ENCODE measurements around the gene GOLGA6D. TPM values are rescaled to one million over a fixed set of nuclear protein-coding genes. Genes with fewer than 3 reads are reported as not detected.

GOLGA6D gene
- total and polyA plus RNA-seq, 2 donors (not counting 1 experiment from before 2014, with no cell fraction given): not detected

DNA sequence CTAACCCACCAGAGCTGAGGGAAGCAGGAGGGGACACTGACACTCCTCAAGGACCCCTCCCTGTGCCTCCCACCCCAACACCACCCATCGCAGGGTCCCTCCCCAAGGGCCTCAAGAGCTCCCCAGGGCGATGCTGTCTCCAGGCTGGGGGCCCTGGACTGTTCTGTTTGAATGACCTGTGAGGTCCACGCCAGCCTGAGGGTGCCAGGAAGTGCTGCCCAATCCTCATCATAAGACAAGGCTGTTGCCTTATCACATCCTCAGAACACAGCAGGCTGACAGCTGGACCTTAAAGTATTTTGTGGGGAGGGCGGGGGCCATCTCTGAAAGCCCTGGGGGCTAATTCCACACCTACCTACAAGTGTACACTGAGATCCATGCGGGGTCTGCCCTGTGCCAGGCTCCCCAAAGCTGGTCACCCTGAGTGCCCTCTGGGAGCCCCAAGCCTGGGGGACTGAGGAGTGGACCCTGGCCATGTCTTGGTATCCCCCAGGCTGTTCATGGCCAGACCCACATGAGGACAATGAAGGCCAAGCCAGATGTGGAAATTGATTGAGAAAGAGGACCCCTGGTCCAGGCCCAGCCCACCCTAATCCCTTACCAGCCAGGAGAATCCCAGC lies 48.3 kb upstream of the GOLGA6D start:
- Histone ChIP-seq H3K27me3 (replicated peaks in 1 of 4; ENCODE audit: control extremely low read depth in 1 of 4, control insufficient read depth in 3 of 4, insufficient read depth in 4 of 4, low read length in 3 of 4) (peaks cover 0 to 13% (median 4%) of the 10 kb centered on the region in 4 experiments), H3K9me3 (ENCODE audit: control extremely low read depth in 1 of 3, control insufficient read depth in 2 of 3, insufficient read depth in 1 of 3, low read length in 2 of 3) (peaks cover 0 to 7% (median 0%) of the 10 kb centered on the region in 3 donors), H3K36me3 (replicated peaks in 1 of 2; ENCODE audit: control extremely low read depth in 1 of 2, control insufficient read depth in 1 of 2, extremely low read depth in 1 of 2, insufficient read depth in 2 of 2, low read length in 1 of 2) (no peaks in the 10 kb centered on the region), H3K79me2 (ENCODE audit: control insufficient read depth, insufficient read depth, low read length) (no peaks in the 10 kb centered on the region), H4K20me1 (ENCODE audit: control insufficient read depth, insufficient read depth, low read length, poor library complexity, severe bottlenecking) (no peaks in the 10 kb centered on the region), H3K4me3 (ENCODE audit: control extremely low read depth in 1 of 5, extremely low read depth in 1 of 5, insufficient read depth in 1 of 5, low read depth in 2 of 5, low read length in 4 of 5) (no peak overlapping the region), H3K9ac (ENCODE audit: low read length) (no peak overlapping the region), H3K4me1 (ENCODE audit: control insufficient read depth in 2 of 2, insufficient read depth in 2 of 2, low read length in 2 of 2) (no peaks in the 10 kb centered on the region), H2AFZ (ENCODE audit: insufficient read depth, low read depth, low read length, poor library complexity, severe bottlenecking) (no peak overlapping the region), H3K4me2 (replicated peaks; ENCODE audit: low read depth, low read length, poor library complexity, severe bottlenecking) (no peak overlapping the region), H3K27ac (ENCODE audit: low read length in 2 of 2) (no peak overlapping the region)
- CTCF ChIA-PET: no interaction called here
- H3K4me3 Mint-ChIP-seq: no peak overlapping the region
- no peak overlapping the region for H3K27ac Mint-ChIP-seq
- peaks cover 25% of the 10 kb centered on the region for H3K27me3 Mint-ChIP-seq
- DNase-seq (no peak), ATAC-seq (ENCODE audit: low read depth) (no peak)
- POLR2A ChIA-PET: no interaction called here
- H3K4me1 Mint-ChIP-seq: no peaks in the 10 kb centered on the region
- intact Hi-C loops (cut with micrococcal nuclease): no loop called here
- no peaks in the 10 kb centered on the region for H3K9me3 Mint-ChIP-seq (ENCODE audit: insufficient read depth)
- TF ChIP-seq, protein P1, sequence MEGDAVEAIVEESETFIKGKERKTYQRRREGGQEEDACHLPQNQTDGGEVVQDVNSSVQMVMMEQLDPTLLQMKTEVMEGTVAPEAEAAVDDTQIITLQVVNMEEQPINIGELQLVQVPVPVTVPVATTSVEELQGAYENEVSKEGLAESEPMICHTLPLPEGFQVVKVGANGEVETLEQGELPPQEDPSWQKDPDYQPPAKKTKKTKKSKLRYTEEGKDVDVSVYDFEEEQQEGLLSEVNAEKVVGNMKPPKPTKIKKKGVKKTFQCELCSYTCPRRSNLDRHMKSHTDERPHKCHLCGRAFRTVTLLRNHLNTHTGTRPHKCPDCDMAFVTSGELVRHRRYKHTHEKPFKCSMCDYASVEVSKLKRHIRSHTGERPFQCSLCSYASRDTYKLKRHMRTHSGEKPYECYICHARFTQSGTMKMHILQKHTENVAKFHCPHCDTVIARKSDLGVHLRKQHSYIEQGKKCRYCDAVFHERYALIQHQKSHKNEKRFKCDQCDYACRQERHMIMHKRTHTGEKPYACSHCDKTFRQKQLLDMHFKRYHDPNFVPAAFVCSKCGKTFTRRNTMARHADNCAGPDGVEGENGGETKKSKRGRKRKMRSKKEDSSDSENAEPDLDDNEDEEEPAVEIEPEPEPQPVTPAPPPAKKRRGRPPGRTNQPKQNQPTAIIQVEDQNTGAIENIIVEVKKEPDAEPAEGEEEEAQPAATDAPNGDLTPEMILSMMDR (IDR thresholded peaks at IDR 0.05): no peak
- TF ChIP-seq EZH2 (IDR thresholded peaks at IDR 0.05; ENCODE audit: borderline replicate concordance, insufficient read depth, low read depth, low read length, poor library complexity, severe bottlenecking): no peak
- WGBS (ENCODE audit: insufficient coverage): 95% methylated on average over 4 of the region's 5 CpGs

DNA sequence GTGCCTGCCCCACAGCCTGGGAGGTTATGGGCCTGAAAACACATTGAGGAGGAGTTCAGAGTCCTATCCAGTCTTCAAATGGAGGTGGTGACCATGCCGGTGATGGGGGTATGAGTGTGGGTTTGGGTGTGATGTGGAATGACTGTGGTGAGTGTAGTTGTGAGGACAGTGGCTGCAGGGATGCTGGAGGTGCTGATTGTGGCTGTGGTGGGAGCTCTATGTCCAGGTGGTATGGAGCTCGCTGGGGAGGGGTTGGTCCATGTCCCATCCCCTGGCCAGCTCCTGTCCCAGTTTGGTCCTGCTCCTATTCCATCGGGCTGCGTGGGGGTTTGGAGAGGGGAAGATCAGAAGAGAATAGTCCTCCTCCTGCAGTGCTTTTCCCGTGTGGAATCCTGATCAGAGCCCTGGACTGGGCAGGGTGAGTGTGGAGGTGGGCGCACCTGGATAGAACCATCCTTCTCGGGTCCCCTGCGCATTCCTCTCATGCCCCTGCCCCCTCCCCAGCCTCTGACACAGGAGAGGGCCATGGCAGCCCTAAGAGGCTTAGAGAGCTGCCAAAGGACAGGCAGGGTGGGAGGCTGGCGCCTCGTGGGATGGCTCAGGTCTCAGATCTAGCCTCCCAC lies 47.5 kb upstream of the GOLGA6D start:
- Histone ChIP-seq H2AFZ (ENCODE audit: insufficient read depth, low read depth, low read length, poor library complexity, severe bottlenecking) (no peak overlapping the region), H4K20me1 (ENCODE audit: control insufficient read depth, insufficient read depth, low read length, poor library complexity, severe bottlenecking) (no peaks in the 10 kb centered on the region), H3K9me3 (ENCODE audit: control extremely low read depth in 1 of 3, control insufficient read depth in 2 of 3, insufficient read depth in 1 of 3, low read length in 2 of 3) (peaks cover 0 to 7% (median 0%) of the 10 kb centered on the region in 3 donors), H3K4me3 (ENCODE audit: control extremely low read depth in 1 of 5, extremely low read depth in 1 of 5, insufficient read depth in 1 of 5, low read depth in 2 of 5, low read length in 4 of 5) (no peak overlapping the region), H3K4me1 (ENCODE audit: control insufficient read depth in 2 of 2, insufficient read depth in 2 of 2, low read length in 2 of 2) (no peaks in the 10 kb centered on the region), H3K27me3 (replicated peaks in 1 of 4; ENCODE audit: control extremely low read depth in 1 of 4, control insufficient read depth in 3 of 4, insufficient read depth in 4 of 4, low read length in 3 of 4) (peaks cover 0 to 13% (median 4%) of the 10 kb centered on the region in 4 experiments), H3K9ac (ENCODE audit: low read length) (no peak overlapping the region), H3K27ac (ENCODE audit: low read length in 2 of 2) (no peak overlapping the region), H3K4me2 (replicated peaks; ENCODE audit: low read depth, low read length, poor library complexity, severe bottlenecking) (no peak overlapping the region), H3K36me3 (replicated peaks in 1 of 2; ENCODE audit: control extremely low read depth in 1 of 2, control insufficient read depth in 1 of 2, extremely low read depth in 1 of 2, insufficient read depth in 2 of 2, low read length in 1 of 2) (no peaks in the 10 kb centered on the region), H3K79me2 (ENCODE audit: control insufficient read depth, insufficient read depth, low read length) (no peaks in the 10 kb centered on the region)
- ChIA-PET CTCF (no interaction called here), POLR2A (no interaction called here)
- Mint-ChIP-seq H3K4me1 (no peaks in the 10 kb centered on the region), H3K27me3 (peaks cover 30% of the 10 kb centered on the region), H3K9me3 (ENCODE audit: insufficient read depth) (no peaks in the 10 kb centered on the region), H3K4me3 (no peak overlapping the region), H3K27ac (no peak overlapping the region)
- 85% methylated on average over 7 of the region's 10 CpGs for WGBS (ENCODE audit: insufficient coverage)
- no peak for ATAC-seq (ENCODE audit: low read depth)
- TF ChIP-seq, protein P1 (IDR thresholded peaks at IDR 0.05): no peak
- TF ChIP-seq EZH2 (IDR thresholded peaks at IDR 0.05; ENCODE audit: borderline replicate concordance, insufficient read depth, low read depth, low read length, poor library complexity, severe bottlenecking): no peak
- no peak for DNase-seq
- intact Hi-C loops (cut with micrococcal nuclease): no loop called here
